Lung (tissue), 16 donors: ENCODE data around the gene PRKACB. TPM values are rescaled to one million over a fixed set of nuclear protein-coding genes. Genes with fewer than 3 reads are reported as not detected.

Source experiments
- ATAC-seq: fragments of 200-7000 bp; cut with Tn5 transposase; one replicate; pipeline ENCODE4 v1.9.1; 2020; ENCODE audit warnings: moderate number of reproducible peaks; ENCODE audit not compliant: insufficient read depth, low FRiP score
- DNase-seq, 3 donors: peaks; one replicate each; pipeline ENCODE4 v3.0.0-alpha.2; 2013 to 2017
- H3K27ac ChIP-seq, 2 donors: one replicate each; pipeline ENCODE4 v1.5.1; 2013; ENCODE audit warnings: mild to moderate bottlenecking in 2 of 2, moderate library complexity in 2 of 2, control low read depth in 1 of 2, inconsistent platforms in 1 of 2, low read depth in 1 of 2, low read length in 1 of 2
- H3K27me3 ChIP-seq, 3 donors: one replicate each; pipeline ENCODE4 v1.5.1; 2013; ENCODE audit warnings: low read length in 2 of 3; ENCODE audit not compliant: control insufficient read depth in 3 of 3, insufficient read depth in 3 of 3
- H3K36me3 ChIP-seq, 4 donors: one replicate each; pipeline ENCODE4 v1.5.1; 2013; ENCODE audit warnings: low read length in 4 of 4, mild to moderate bottlenecking in 1 of 4, moderate library complexity in 1 of 4; ENCODE audit not compliant: control insufficient read depth in 4 of 4, insufficient read depth in 4 of 4
- H3K4me1 ChIP-seq, 5 donors: one replicate each; pipeline ENCODE4 v1.5.1; 2013; ENCODE audit warnings: low read length in 5 of 5, mild to moderate bottlenecking in 2 of 5, moderate library complexity in 1 of 5; ENCODE audit not compliant: control insufficient read depth in 5 of 5, insufficient read depth in 5 of 5
- H3K4me3 ChIP-seq: one replicate; pipeline ENCODE4 v1.5.1; 2013; ENCODE audit warnings: mild to moderate bottlenecking, control low read depth, moderate library complexity
- H3K9ac ChIP-seq, 2 donors: one replicate each; pipeline ENCODE4 v1.5.1; 2013; ENCODE audit warnings: low read length in 2 of 2, control low read depth in 1 of 2; ENCODE audit not compliant: insufficient read depth in 1 of 2
- H3K9me3 ChIP-seq, 4 donors: one replicate each; pipeline ENCODE4 v1.5.1; 2013; ENCODE audit warnings: low read length in 3 of 4, mild to moderate bottlenecking in 1 of 4, moderate library complexity in 1 of 4; ENCODE audit not compliant: control insufficient read depth in 4 of 4, insufficient read depth in 3 of 4
- WGBS, 2 donors: extraction: QIAGEN DNeasy Blood & Tissue Kit; methylation state at CpG; one replicate each; pipeline ENCODE4 v1.1.7; 2013; 5-methylcytosine and 5-hydroxymethylcytosine counted together
- long read RNA-seq, 5 donors: transcript quantifications; one replicate each; lab custom pipeline, GENCODE V29; 2026
- polyA plus RNA-seq, 2 donors: library from polyadenylated mRNA; stranded (reverse); fragments of 200-250 nt; gene quantifications; one replicate each; pipeline ENCODE4 v1.2.1, GENCODE V29; 2013
- total RNA-seq, 2 donors: library from RNA; depleted of rRNA in 1 of 2; stranded (reverse); fragments of >200 nt in 1 of 2; gene quantifications; one replicate each; pipeline ENCODE4 v1.2.1, GENCODE V29; 2014 to 2021
- TF ChIP-seq, protein P1 (sequence below): IDR thresholded peaks from 2 replicates; pipeline ENCODE4 v1.5.1; 2012; ENCODE audit warnings: mild to moderate bottlenecking; ENCODE audit errors: control extremely low read depth, extremely low read depth
- donor health status: control.
- donor health status: control.
- donor health status: Bipolar disorder and iron deficiency.
- donor health status: healthy.
- donor health status: DM: yes; HTN: yes; CAD: no.

Gene PRKACB
- total RNA-seq = 10 to 100 TPM; 18.4 to 43.1 TPM
- polyA plus RNA-seq = 1 to 10 TPM; 4.2 to 4.5 TPM
- long read RNA-seq, donor 1, full-length matches to known transcripts = 17 of 17 reads
- long read RNA-seq, donor 1, partial matches to known transcripts = 0 of 17 reads
- long read RNA-seq, donor 1, other reads (novel, unspliced or antisense) = 0 of 17 reads
- long read RNA-seq, donor 2, full-length matches to known transcripts = 4 of 4 reads
- long read RNA-seq, donor 2, partial matches to known transcripts = 0 of 4 reads
- long read RNA-seq, donor 2, other reads (novel, unspliced or antisense) = 0 of 4 reads
- long read RNA-seq, donor 3, full-length matches to known transcripts = 5 of 5 reads
- long read RNA-seq, donor 3, partial matches to known transcripts = 0 of 5 reads
- long read RNA-seq, donor 3, other reads (novel, unspliced or antisense) = 0 of 5 reads
- long read RNA-seq, donor 4 = 0 reads
- long read RNA-seq, donor 5, full-length matches to known transcripts = 14 of 14 reads
- long read RNA-seq, donor 5, partial matches to known transcripts = 0 of 14 reads
- long read RNA-seq, donor 5, other reads (novel, unspliced or antisense) = 0 of 14 reads

DNA sequence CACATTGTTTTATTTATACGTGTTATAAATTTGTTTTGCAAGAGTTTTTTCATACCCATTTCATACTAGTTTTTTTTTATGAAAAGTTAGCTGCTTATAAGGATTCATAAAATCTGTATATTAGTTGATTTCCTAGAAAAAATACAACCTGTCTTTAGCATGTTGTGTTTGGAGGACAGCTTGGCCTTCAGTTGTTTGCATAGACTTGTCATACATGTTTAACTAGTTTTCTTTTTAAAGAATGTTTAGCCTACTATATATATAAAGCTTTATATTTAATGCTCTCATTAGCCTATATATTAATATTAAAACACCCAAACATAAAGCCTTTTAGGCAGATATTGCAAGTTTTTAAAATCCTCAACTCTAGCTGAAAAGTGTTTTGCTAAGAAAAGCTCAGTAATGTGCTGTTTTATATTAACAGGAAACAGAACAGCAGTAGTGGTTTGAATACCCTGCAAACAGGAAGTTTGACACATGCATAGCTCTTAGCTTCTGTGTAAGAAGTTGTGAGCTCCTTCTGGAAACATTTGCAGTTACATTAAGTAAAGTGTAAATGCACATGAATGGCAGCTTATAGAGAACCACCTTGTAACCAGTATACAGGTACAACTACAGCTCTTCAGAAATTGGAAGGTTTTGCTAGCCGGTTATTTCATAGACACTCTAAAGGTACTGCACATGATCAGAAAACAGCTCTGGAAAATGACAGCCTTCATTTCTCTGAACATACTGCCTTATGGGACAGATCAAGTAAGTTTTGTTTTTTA is at the start of gene PRKACB:
Gene PRKACB, plus strand, starts transcription at position 476 of the 770 bp plus-strand sequence. Its CDS starts 91 bp downstream, at position 567.
- peaks cover 0 to 14% (median 0%) of the 10 kb centered on the region in 5 donors for H3K4me1 ChIP-seq
- H3K27me3 ChIP-seq = peaks cover 0 to 3% (median 0%) of the 10 kb centered on the region in 3 donors
- WGBS, 2 donors = 23 to 41% methylated on average over 2 of the region's 2 CpGs
- H3K9ac ChIP-seq = peak within 1 kb of the TSS in 1 of 2 donors; percentile 30
- H3K36me3 ChIP-seq = no peaks in the 10 kb centered on the region
- H3K27ac ChIP-seq = no peak within 1 kb of the TSS
- peaks cover 0 to under 1% (median 0%) of the 10 kb centered on the region in 4 donors for H3K9me3 ChIP-seq
- ATAC-seq (peak; percentile 59), DNase-seq (peak in 2 of 3 donors; percentile 38)
- TF ChIP-seq, protein P1, sequence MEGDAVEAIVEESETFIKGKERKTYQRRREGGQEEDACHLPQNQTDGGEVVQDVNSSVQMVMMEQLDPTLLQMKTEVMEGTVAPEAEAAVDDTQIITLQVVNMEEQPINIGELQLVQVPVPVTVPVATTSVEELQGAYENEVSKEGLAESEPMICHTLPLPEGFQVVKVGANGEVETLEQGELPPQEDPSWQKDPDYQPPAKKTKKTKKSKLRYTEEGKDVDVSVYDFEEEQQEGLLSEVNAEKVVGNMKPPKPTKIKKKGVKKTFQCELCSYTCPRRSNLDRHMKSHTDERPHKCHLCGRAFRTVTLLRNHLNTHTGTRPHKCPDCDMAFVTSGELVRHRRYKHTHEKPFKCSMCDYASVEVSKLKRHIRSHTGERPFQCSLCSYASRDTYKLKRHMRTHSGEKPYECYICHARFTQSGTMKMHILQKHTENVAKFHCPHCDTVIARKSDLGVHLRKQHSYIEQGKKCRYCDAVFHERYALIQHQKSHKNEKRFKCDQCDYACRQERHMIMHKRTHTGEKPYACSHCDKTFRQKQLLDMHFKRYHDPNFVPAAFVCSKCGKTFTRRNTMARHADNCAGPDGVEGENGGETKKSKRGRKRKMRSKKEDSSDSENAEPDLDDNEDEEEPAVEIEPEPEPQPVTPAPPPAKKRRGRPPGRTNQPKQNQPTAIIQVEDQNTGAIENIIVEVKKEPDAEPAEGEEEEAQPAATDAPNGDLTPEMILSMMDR = no peak
- no peak within 1 kb of the TSS for H3K4me3 ChIP-seq

GRCh38 chr1:84095308-84095707 is 48.8 kb upstream of the PRKACB start:
- no peak for ATAC-seq
- no peaks in the 10 kb centered on the region for H3K36me3 ChIP-seq
- peaks cover 0 to 4% (median 0%) of the 10 kb centered on the region in 5 donors for H3K4me1 ChIP-seq
- TF ChIP-seq, protein P1 = no peak
- H3K27me3 ChIP-seq = no peaks in the 10 kb centered on the region
- H3K9ac ChIP-seq = no peak overlapping the region
- H3K9me3 ChIP-seq = peaks cover 0 to 4% (median 0%) of the 10 kb centered on the region in 4 donors
- H3K27ac ChIP-seq = no peak overlapping the region
- no peak overlapping the region for H3K4me3 ChIP-seq
- DNase-seq = no peak

- Histone ChIP-seq H3K4me1 (no peaks in the 10 kb centered on the region), H3K9ac (no peak overlapping the region), H3K27me3 (no peaks in the 10 kb centered on the region), H3K9me3 (peaks cover 0 to 4% (median 0%) of the 10 kb centered on the region in 4 donors), H3K4me3 (no peak overlapping the region), H3K27ac (no peak overlapping the region), H3K36me3 (no peaks in the 10 kb centered on the region)
- no peak for DNase-seq
- TF ChIP-seq, protein P1 = no peak
- no peak for ATAC-seq
These were observed 47.9 kb upstream of the PRKACB start for GRCh38 chr1:84096176-84096575.
